HG02884 (cell line): ENCODE data around the gene USP47.

Experiments used
- ATAC-seq: cut with Tn5 transposase; IDR thresholded peaks from one replicate; pipeline ENCODE4 v1.9.1; 2021; ENCODE audit warnings: mild to moderate bottlenecking, moderate library complexity; ENCODE audit not compliant: unreplicated experiment

Gene USP47

GRCh38 chr11:11862999-11863398 lies 21.2 kb downstream of the USP47 start:
- no peak for ATAC-seq

- no peak for ATAC-seq
Measured at GRCh38 chr11:11864332-11864731, 22.6 kb downstream of the USP47 start.

- ATAC-seq: no peak
Measured at GRCh38 chr11:11864803-11865202, 23.0 kb downstream of the USP47 start.

- no peak for ATAC-seq
Measured at GRCh38 chr11:11865449-11865848, 23.7 kb downstream of the USP47 start.

- ATAC-seq: no peak
Measured at GRCh38 chr11:11866203-11866602, 24.4 kb downstream of the USP47 start.

GRCh38 chr11:11867720-11868119 lies 25.9 kb downstream of the USP47 start:
- no peak for ATAC-seq

- ATAC-seq: no peak
Measured at GRCh38 chr11:11871991-11872401, 30.2 kb downstream of the USP47 start.

GRCh38 chr11:11876458-11876857 lies 34.7 kb downstream of the USP47 start:
- no peak for ATAC-seq

GRCh38 chr11:11880179-11880578 lies 38.4 kb downstream of the USP47 start:
- ATAC-seq: no peak

- no peak for ATAC-seq
Measured at GRCh38 chr11:11882539-11882938, 40.8 kb downstream of the USP47 start.

- ATAC-seq: no peak
Measured at GRCh38 chr11:11884351-11884750, 42.6 kb downstream of the USP47 start.

- ATAC-seq: peak; percentile 79
Measured at GRCh38 chr11:11884774-11885481, 43.2 kb downstream of the USP47 start.

GRCh38 chr11:11894486-11894885 lies 52.7 kb downstream of the USP47 start:
- ATAC-seq: no peak

- no peak for ATAC-seq
Measured at GRCh38 chr11:11895672-11896071, 53.9 kb downstream of the USP47 start.

- no peak for ATAC-seq
Measured at GRCh38 chr11:11898648-11899047, 56.9 kb downstream of the USP47 start.

- no peak for ATAC-seq
Measured at GRCh38 chr11:11899401-11899800, 57.6 kb downstream of the USP47 start.

GRCh38 chr11:11901929-11902328 lies 60.2 kb downstream of the USP47 start:
- ATAC-seq: no peak

GRCh38 chr11:11909727-11910126 lies 68.0 kb downstream of the USP47 start:
- no peak for ATAC-seq

- no peak for ATAC-seq
Measured at GRCh38 chr11:11910541-11910940, 68.8 kb downstream of the USP47 start.

- ATAC-seq: no peak
Measured at GRCh38 chr11:11913395-11913794, 71.6 kb downstream of the USP47 start.

GRCh38 chr11:11915625-11916024 lies 73.9 kb downstream of the USP47 start:
- ATAC-seq: no peak

GRCh38 chr11:11916981-11917399 lies 75.2 kb downstream of the USP47 start:
- no peak for ATAC-seq

GRCh38 chr11:11923828-11924227 lies 82.1 kb downstream of the USP47 start:
- no peak for ATAC-seq
